Stromal cell of bone marrow (primary cell): ENCODE results near the gene MSI2.

Source experiments
- DNase-seq: peaks from one replicate; pipeline ENCODE4 v3.0.0-alpha.2; 2012; ENCODE audit warnings: low read depth

MSI2 gene

GRCh38 chr17:57505841-57506773, 249.8 kb downstream of the MSI2 start:
- DNase-seq, result no peak

GRCh38 chr17:57506774-57507127, 250.4 kb downstream of the MSI2 start:
- no peak for DNase-seq

DNA sequence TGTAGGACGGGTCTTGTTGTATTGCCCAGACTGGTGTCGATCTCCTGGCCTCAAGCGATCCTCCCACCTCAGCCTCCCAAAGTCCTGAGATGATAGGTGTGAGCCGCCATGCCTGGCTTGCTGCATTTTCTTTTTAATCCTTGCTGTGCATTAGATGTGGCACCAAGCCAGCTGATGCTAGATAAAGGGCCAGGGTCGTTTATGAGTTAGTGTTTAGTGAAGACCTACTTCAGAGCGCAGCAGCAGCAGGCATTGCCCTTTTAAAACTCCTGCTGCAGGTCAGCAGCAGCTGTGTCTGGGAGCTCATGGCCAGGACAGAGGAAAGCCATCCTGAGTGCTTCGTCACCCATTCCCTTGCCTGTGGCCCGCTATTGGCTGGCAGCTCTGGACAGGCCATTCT, 251.5 kb downstream of the MSI2 start:
- DNase-seq, result no peak

GRCh38 chr17:57508671-57509070, 252.3 kb downstream of the MSI2 start:
- DNase-seq, result no peak

DNA sequence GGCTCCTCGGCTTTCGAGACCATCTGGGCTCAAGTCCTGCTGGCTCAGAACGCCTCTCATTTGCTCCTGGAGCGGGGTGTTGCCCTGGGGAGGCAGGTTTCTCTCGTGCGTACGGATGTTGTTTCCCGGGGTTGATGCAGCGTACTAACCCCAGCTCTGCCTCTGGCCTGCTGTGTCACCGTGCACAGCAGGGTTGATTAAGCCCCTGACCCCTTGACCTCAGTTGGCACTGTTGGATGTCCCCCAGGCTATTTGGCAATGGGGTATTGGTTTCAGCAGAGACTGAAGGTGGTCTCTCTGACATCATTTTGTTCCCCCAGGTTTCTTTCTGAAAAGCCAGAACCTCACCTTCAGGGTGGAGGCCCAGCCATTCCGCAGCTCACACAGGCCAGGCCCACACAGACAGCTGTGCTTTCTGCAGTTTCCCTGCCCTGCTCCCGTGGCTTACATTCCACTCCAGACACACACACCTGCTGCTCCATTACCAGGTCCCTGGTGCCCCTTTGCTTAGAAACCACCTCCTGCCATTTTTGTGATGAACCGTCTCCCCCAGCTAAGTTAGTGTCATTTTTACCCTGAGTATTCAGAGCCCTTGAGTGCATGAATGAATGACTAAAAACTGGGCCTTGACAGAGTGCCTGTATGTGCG, 255.3 kb downstream of the MSI2 start:
- no peak for DNase-seq

DNA sequence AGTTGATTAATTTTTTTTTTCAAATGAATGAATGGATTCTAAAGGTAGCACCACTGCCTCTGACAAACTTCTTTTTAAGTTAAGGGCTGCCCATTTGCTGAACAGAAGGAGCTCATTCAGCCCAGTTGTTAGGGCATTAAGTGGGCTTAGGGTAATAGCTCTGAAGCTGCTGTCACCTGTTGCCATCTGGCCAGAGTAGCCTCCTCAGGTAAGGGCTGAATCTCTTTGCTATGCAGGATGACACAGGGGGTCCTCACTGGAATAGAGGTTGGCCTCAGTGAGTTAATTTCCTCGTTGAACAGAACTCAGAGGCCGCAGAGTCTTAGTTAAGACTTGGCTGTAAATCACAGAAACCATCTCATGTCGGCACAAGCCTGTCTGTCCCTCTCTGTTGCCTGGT, 255.9 kb downstream of the MSI2 start:
- DNase-seq, result no peak

DNA sequence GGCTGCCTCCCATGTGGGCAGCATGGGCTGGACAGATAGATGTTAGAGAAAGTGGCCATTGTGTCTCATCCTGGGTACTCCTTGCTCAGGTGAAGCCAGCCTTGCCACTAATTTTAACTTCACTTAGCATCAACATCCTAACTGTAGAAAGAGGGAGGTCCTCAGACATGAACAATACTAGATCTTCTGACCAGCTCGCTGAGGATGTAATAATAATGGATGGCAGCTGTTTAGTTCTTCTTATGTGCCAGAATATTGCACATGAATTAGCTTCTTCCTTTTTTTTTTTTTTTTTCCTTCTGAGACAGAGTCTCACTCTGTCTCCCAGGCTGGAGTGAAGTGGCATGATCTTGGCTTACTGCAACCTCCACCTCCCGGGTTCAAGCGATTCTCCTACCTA, 256.4 kb downstream of the MSI2 start:
- no peak for DNase-seq

GRCh38 chr17:57513569-57513968, 257.2 kb downstream of the MSI2 start:
- no peak for DNase-seq

DNA sequence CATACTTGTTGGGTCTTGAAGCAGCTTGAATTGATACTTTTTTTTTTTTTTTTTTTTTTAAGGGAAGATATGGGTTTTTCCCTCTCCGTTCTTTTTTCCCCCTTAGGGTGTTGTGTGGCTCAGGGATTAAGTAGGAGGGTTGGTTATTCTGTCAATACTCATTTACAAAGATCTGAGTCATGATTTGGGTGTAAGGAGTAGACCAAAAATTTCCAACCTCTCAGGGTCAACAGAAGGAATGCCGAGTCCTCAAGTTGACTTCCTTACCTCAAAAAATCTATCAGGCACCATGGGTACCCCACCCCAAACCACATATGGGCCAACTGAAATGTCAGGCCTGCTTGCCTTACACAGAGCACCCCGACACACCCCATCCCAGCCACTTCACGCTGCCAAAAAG, 258.3 kb downstream of the MSI2 start:
- no peak for DNase-seq

GRCh38 chr17:57515662-57516211, 259.4 kb downstream of the MSI2 start:
- no peak for DNase-seq

GRCh38 chr17:57516290-57517230, 260.2 kb downstream of the MSI2 start:
- DNase-seq, result no peak

- DNase-seq, result no peak
These were observed 260.9 kb downstream of the MSI2 start for GRCh38 chr17:57517273-57517631.

DNA sequence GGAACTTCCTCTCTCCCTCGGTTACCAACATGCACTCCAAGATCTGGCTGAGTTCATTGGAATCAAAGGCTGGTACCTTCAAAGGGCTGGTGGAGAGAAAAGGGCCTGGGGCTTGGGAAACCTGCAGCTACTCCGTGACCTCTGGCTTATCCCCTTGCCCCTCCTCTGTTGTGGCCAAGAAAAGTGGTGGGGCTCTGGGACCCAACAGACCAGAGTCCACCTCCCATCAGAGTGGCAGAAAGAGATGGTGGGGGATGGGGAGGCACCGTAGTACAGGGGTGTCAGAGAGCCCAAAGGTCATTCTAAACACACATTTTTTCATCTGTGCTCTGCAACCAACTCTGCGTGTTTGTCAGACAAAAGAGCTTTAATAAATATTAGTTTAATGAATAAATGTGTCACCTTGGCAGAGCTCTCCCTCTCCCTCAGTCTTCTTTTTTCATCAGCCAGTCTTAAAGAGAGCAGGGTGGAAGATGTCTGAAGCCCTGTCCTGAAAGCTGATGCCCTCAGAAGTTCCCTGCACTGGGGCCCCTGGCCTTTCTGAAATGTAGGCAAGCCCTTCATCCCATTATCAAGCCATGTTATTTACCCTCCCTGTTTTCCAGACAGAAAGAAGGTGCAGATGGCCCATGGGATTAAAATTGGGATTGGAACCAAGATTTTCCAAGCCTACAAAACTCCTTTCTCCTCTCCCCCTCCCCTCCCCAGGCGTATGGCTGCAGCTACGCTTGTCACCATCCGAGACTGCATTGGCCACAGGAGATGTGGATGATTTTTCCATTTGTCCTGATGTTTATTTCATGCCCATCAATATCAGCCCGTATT, 261.5 kb downstream of the MSI2 start:
- no peak for DNase-seq

DNA sequence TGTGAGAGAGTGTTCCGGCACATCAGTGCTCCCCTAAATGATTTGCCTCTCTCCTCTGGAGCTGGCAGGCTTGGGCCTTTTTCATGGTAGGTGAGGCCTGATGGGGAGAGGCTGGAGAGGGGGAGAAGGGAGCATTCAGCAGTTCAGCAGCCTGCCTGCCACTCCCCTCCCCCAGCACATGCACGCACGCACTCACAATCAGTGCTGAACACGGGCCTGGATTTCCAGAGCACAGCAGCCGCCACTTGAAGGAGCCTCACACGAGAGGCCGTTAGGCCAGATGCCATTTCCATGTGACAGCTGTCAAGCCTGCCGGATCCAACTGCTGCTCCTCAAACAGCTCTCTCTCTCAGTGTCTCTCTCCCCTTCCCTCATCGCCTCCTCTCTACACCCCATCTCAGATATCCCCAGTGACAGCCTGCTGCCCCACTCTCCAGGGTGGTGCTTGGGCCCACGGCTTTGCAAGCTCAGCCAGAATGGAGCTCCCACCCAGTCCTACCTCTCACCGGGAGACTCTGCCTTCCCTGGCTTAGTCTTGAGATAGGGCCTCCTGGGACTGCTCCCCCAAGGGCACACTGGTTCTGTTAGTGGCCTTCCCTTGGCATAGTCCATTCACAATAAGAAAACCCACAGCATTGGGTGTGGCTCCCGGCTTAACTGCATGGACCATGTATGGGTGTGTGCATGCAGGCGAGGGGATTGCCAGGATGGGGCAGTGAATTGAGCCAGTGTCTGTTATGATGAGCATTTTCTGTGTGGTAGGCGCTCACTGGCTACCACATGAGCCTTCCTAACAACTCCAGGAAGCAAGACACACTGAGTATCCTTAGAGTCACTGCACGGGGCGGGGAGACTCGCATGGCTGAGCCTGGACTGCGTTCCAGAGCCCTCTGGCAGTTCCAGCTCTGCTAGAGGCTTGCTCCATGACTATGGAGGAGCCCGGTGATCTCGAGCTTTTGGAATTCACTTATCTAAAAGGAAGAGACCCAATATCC, 262.6 kb downstream of the MSI2 start:
- DNase-seq, result no peak

DNA sequence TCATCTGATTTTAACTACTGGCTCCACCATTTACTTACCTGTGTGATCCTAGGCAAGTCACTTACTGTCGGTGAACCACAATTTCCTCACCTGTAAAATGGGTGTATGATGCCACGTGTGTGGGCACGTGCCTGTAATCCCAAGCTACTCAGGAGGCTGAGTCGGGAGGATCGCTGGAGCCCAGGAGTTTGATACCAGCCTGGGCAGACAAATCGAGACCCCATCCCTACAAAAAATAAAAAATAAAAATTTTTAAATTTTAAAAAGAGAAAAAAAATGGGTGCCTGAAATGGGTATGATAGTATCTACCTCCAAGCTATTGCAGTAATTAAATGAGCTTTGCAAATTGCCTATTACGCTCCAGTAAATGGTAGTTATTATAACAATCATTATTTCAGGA, 263.5 kb downstream of the MSI2 start:
- DNase-seq, result no peak

- DNase-seq, result no peak
These were observed 265.3 kb downstream of the MSI2 start for GRCh38 chr17:57521606-57522005.

DNA sequence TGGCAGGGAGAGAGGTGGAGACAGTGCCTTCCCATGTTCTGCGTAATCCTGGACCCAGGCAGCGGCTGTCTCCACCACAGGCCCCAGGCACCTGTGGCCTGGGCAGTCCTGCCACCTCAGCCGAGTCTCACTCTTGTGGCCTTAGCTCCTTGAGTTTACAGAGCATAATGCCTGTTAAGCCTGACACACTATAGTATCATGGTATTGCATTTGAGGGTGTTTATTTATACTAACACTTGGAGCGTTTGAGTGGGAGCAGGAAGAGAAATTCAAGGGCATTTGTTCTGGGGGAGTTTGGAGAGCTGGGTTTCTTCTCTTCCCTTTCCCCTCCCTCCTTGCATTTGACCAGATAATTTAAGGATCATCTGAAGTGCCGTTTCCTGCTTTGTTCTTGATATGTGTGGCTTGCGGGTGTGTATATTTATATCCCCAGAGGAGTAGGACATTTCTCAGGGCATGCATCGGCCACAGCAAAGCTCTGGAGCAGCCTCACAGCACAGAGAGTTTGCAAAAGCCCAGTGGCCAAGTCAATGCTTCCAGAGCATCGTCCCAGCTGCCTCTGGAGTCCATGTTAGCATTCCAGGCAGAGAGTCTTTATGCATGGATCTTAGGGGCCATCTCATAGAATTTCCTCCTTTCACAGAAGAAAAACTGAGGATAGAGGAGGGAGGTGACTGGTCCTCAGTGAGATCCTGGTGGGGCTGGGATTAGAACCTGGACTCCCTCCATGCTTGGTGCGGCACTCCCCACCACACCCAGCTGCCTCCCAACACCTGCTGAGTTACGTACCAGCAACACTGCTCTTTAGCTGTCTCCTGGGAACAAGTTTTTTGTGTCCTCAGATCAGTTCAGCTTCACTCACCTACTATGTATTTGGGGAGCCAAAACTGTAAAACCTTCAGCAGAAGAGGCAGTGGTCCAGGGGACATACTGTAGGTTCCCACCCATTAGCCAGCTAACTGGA, 266.0 kb downstream of the MSI2 start:
- no peak for DNase-seq

- no peak for DNase-seq
These were observed 267.8 kb downstream of the MSI2 start for GRCh38 chr17:57523926-57524632.
